Calu3 (cell line): Measurements from ENCODE around the gene MARCHF10. TPM values are rescaled to one million over a fixed set of nuclear protein-coding genes. Genes with fewer than 3 reads are reported as not detected.

Source experiments
- BruUV-seq: library from RNA; stranded (reverse); fragments of 400-500 nt; replicated peaks from 2 replicates; lab custom pipeline; 2021; lab: Mats Ljungman, UMichigan
- CTCF ChIA-PET: fragments of 300-600 bp; sonication (Branson Sonifier 250); formaldehyde crosslinking; loops from one replicate; lab custom pipeline; 2022; ENCODE audit warnings: antibody characterized with exemption; lab: Charles Lee
- DNase-seq: peaks from one replicate; pipeline ENCODE4 v3.0.0; 2022
- H3K27ac Mint-ChIP-seq: one replicate; pipeline ENCODE4 v1.8.0; 2022; ENCODE audit warnings: mixed read lengths; ENCODE audit not compliant: unreplicated experiment
- H3K27me3 Mint-ChIP-seq: one replicate; pipeline ENCODE4 v1.8.0; 2022; ENCODE audit warnings: mixed read lengths; ENCODE audit not compliant: unreplicated experiment
- H3K36me3 Mint-ChIP-seq: one replicate; pipeline ENCODE4 v1.8.0; 2022; ENCODE audit warnings: mild to moderate bottlenecking, moderate library complexity, mixed read lengths; ENCODE audit not compliant: insufficient read depth, unreplicated experiment
- H3K4me1 Mint-ChIP-seq: one replicate; pipeline ENCODE4 v1.8.0; 2022; ENCODE audit warnings: mild to moderate bottlenecking, low read depth, mixed read lengths; ENCODE audit not compliant: unreplicated experiment
- H3K4me3 Mint-ChIP-seq: one replicate; pipeline ENCODE4 v1.8.0; 2022; ENCODE audit warnings: mild to moderate bottlenecking, low read depth, moderate library complexity, mixed read lengths; ENCODE audit not compliant: unreplicated experiment
- H3K9me3 Mint-ChIP-seq: one replicate; pipeline ENCODE4 v1.8.0; 2022; ENCODE audit warnings: low read depth, mixed read lengths; ENCODE audit not compliant: unreplicated experiment
- CTCF ChIP-seq: fragments of 200-600 bp; IDR thresholded peaks from one replicate; pipeline ENCODE4 v1.8.0; 2022; ENCODE audit warnings: antibody characterized with exemption; ENCODE audit not compliant: unreplicated experiment
- intact Hi-C: fragments of 100-400 bp; cut with micrococcal nuclease; formaldehyde crosslinking; loops from one replicate; pipeline ENCODE4 v1.10.0; 2022; ENCODE audit not compliant: unreplicated experiment
- total RNA-seq: library from RNA; stranded (reverse); gene quantifications from 2 replicates; pipeline ENCODE4 v1.2.3, GENCODE V29; 2022

The MARCHF10 gene
- total RNA-seq, 1 experiment from 2014 or later: not detected

- Mint-ChIP-seq H3K4me3 (no peak overlapping the region), H3K4me1 (no peaks in the 10 kb centered on the region)
- no peak for DNase-seq
Measured at GRCh38 chr17:62653826-62654761, 154.0 kb downstream of the MARCHF10 start.

GRCh38 chr17:62653002-62653825 lies 154.9 kb downstream of the MARCHF10 start:
- peak overlapping the region; percentile 81 for H3K4me3 Mint-ChIP-seq
- TF ChIP-seq CTCF: no peak
- H3K9me3 Mint-ChIP-seq: no peaks in the 10 kb centered on the region
- peaks cover 10% of the 10 kb centered on the region for H3K36me3 Mint-ChIP-seq
- intact Hi-C loops: no loop called here
- H3K4me1 Mint-ChIP-seq: no peaks in the 10 kb centered on the region
- no peaks in the 10 kb centered on the region for H3K27me3 Mint-ChIP-seq
- H3K27ac Mint-ChIP-seq: peak overlapping the region; percentile 33
- CTCF ChIA-PET: no interaction called here
- DNase-seq: peak; percentile 63
- no TSS peak for BruUV-seq

More at GRCh38 chr17:62653826-62654761, 154.0 kb downstream of the MARCHF10 start:
- no peak overlapping the region for H3K27ac Mint-ChIP-seq
- H3K27me3 Mint-ChIP-seq: no peaks in the 10 kb centered on the region
- no peaks in the 10 kb centered on the region for H3K9me3 Mint-ChIP-seq
- CTCF ChIA-PET: no interaction called here
- intact Hi-C loops: no loop called here
- no TSS peak for BruUV-seq
- TF ChIP-seq CTCF: no peak
- peaks cover 10% of the 10 kb centered on the region for H3K36me3 Mint-ChIP-seq

- peak overlapping the region; percentile 81 for H3K4me3 Mint-ChIP-seq
- H3K27me3 Mint-ChIP-seq: no peaks in the 10 kb centered on the region
- no peaks in the 10 kb centered on the region for H3K9me3 Mint-ChIP-seq
- peak overlapping the region; percentile 56 for H3K27ac Mint-ChIP-seq
- peak; percentile 48 for DNase-seq
- no peaks in the 10 kb centered on the region for H3K4me1 Mint-ChIP-seq
- intact Hi-C loops: no loop called here
- peaks cover 10% of the 10 kb centered on the region for H3K36me3 Mint-ChIP-seq
- no TSS peak for BruUV-seq
- CTCF ChIA-PET: no interaction called here
- no peak for TF ChIP-seq CTCF
Measured at GRCh38 chr17:62652251-62653001, 155.7 kb downstream of the MARCHF10 start.

Other genes starting within 250 kb of the MARCHF10 start
- 2.3 and 2.6 TPM in 2 replicates for gene MRC2, start 180.6 kb downstream of the MARCHF10 start, total RNA-seq
- 29.9 and 32.7 TPM in 2 replicates for gene TANC2, start 157.9 kb upstream of the MARCHF10 start, total RNA-seq